ENCODE data around the gene PTPN1. TPM values are rescaled to one million over a fixed set of nuclear protein-coding genes. Genes with fewer than 3 reads are reported as not detected.

Gene PTPN1
- total and polyA plus RNA-seq, 2 of the 13 experiments (the other 11 are each of a cell fraction or from before 2014, with no cell fraction given): 17.7 to 37.2 TPM

- Histone ChIP-seq H3K4me2 (ENCODE audit: low read depth, low read length) (no peak overlapping the region), H4K20me1 (ENCODE audit: insufficient read depth, low read length) (no peaks in the 10 kb centered on the region), H3K79me2 (ENCODE audit: insufficient read depth, low read length) (no peaks in the 10 kb centered on the region), H3K4me3 (replicated peaks in 1 of 3; ENCODE audit: insufficient read depth in 1 of 3, low read depth in 2 of 3, low read length in 3 of 3) (no peak overlapping the region), H3K27ac (ENCODE audit: extremely low read length, insufficient read depth, low read length) (no peak overlapping the region), H3K9me3 (ENCODE audit: low read length) (no peaks in the 10 kb centered on the region), H2AFZ (ENCODE audit: low read length) (no peak overlapping the region), H3K36me3 (replicated peaks in 1 of 2; ENCODE audit: control insufficient read depth in 1 of 2, insufficient read depth in 2 of 2, low read length in 2 of 2) (no peaks in the 10 kb centered on the region), H3K4me1 (ENCODE audit: insufficient read depth, low read length) (peaks cover 5% of the 10 kb centered on the region; the same call in 1 of the 2 replicates), H3K9ac (ENCODE audit: insufficient read depth, low read depth, low read length) (no peak overlapping the region), H3K27me3 (ENCODE audit: control insufficient read depth in 1 of 2, insufficient read depth in 2 of 2, low read length in 2 of 2) (peaks cover 0 to 5% of the 10 kb centered on the region in 2 experiments; a peak in 1 of 5 replicates)
- ATAC-seq (no peak), DNase-seq (ENCODE audit: low spot score) (no peak), FAIRE-seq (no peak)
- ChIA-PET POLR2A (no interaction called here), CTCF (ENCODE audit: low intra/inter-chr PET ratio, low total read pairs) (no interaction called here)
- 59% methylated on average over 15 of the region's 15 CpGs for WGBS (ENCODE audit: low lambda C conversion rate)
- in situ Hi-C loops (cut with HindIII; ENCODE audit: extremely low pct_ligation_motif_present, low pct_unique_long_range_greater_than_20kb): no loop called here
- no TSS peak for BruUV-seq (replicated peaks)
- intact Hi-C loops (cut with micrococcal nuclease; ENCODE audit: unreplicated experiment): no loop called here
- peak; percentile 84 for TF ChIP-seq ZNF629 (CRISPR knock-in tag; conservative IDR thresholded peaks at IDR 0.05)
- TF ChIP-seq KLF15 (CRISPR knock-in tag; IDR thresholded peaks at IDR 0.05; ENCODE audit: borderline replicate concordance): 0 out of 2 replicates have a peak, but pooled peaks have one; percentile 36
- no peak for TF ChIP-seq ZNF709 (CRISPR knock-in tag; IDR thresholded peaks at IDR 0.05)
- TF ChIP-seq ZMYM4 (CRISPR knock-in tag; IDR thresholded peaks at IDR 0.05): no peak
- TF ChIP-seq ZNF737 (CRISPR knock-in tag; IDR thresholded peaks at IDR 0.05; ENCODE audit: borderline replicate concordance): no peak
- no peak for TF ChIP-seq KDM6A (CRISPR knock-in tag; IDR thresholded peaks at IDR 0.05; ENCODE audit: low read depth)
Observed at GRCh38 chr20:50613438-50614169, 103.4 kb downstream of the PTPN1 start.

- Histone ChIP-seq H3K9ac (ENCODE audit: insufficient read depth, low read depth, low read length) (no peak overlapping the region), H3K79me2 (ENCODE audit: insufficient read depth, low read length) (no peaks in the 10 kb centered on the region), H3K9me3 (ENCODE audit: low read length) (no peaks in the 10 kb centered on the region), H3K27ac (ENCODE audit: extremely low read length, insufficient read depth, low read length) (no peak overlapping the region), H3K4me3 (replicated peaks in 1 of 3; ENCODE audit: insufficient read depth in 1 of 3, low read depth in 2 of 3, low read length in 3 of 3) (no peak overlapping the region), H3K4me2 (ENCODE audit: low read depth, low read length) (no peak overlapping the region), H4K20me1 (ENCODE audit: insufficient read depth, low read length) (no peaks in the 10 kb centered on the region), H3K27me3 (ENCODE audit: control insufficient read depth in 1 of 2, insufficient read depth in 2 of 2, low read length in 2 of 2) (peaks cover 0 to 2% of the 10 kb centered on the region in 2 experiments; a peak in 1 of 5 replicates), H3K36me3 (replicated peaks in 1 of 2; ENCODE audit: control insufficient read depth in 1 of 2, insufficient read depth in 2 of 2, low read length in 2 of 2) (no peaks in the 10 kb centered on the region), H3K4me1 (ENCODE audit: insufficient read depth, low read length) (peaks cover 13% of the 10 kb centered on the region), H2AFZ (ENCODE audit: low read length) (no peak overlapping the region)
- ChIA-PET POLR2A (no interaction called here), CTCF (ENCODE audit: low intra/inter-chr PET ratio, low total read pairs) (no interaction called here)
- intact Hi-C loops (cut with micrococcal nuclease; ENCODE audit: unreplicated experiment) (no loop called here), in situ Hi-C loops (cut with HindIII; ENCODE audit: extremely low pct_ligation_motif_present, low pct_unique_long_range_greater_than_20kb) (no loop called here)
- BruUV-seq (replicated peaks): no TSS peak
- no peak for DNase-seq (ENCODE audit: low spot score)
- FAIRE-seq: no peak
- ATAC-seq: no peak
- WGBS (ENCODE audit: low lambda C conversion rate): 50% methylated on average over 6 of the region's 6 CpGs
- TF ChIP-seq IRF9 (CRISPR knock-in tag; IDR thresholded peaks at IDR 0.05; ENCODE audit: borderline replicate concordance) (no peak), ZNF367 (CRISPR knock-in tag; IDR thresholded peaks at IDR 0.05; ENCODE audit: borderline replicate concordance) (no peak), ZKSCAN5 (CRISPR knock-in tag; IDR thresholded peaks at IDR 0.05) (no peak), CREB3 (CRISPR knock-in tag; IDR thresholded peaks at IDR 0.05) (no peak), ZNF598 (CRISPR knock-in tag; IDR thresholded peaks at IDR 0.05; ENCODE audit: borderline replicate concordance) (no peak), HMG20B (CRISPR knock-in tag; conservative IDR thresholded peaks at IDR 0.05) (no peak), THAP11 (CRISPR knock-in tag; IDR thresholded peaks at IDR 0.05) (no peak), CBX2 (IDR thresholded peaks at IDR 0.05; ENCODE audit: low read depth, low read length) (no peak), CBX2 (CRISPR knock-in tag; IDR thresholded peaks at IDR 0.05; ENCODE audit: low read depth) (no peak), MTERF4 (CRISPR knock-in tag; IDR thresholded peaks at IDR 0.05) (no peak), ZNF83 (CRISPR knock-in tag; IDR thresholded peaks at IDR 0.05; ENCODE audit: borderline replicate concordance) (no peak)
Observed at GRCh38 chr20:50615407-50615806, 105.2 kb downstream of the PTPN1 start.
